HG03060 (cell line): ENCODE measurements around the gene RELT.

Source experiments
- ATAC-seq: cut with Tn5 transposase; IDR thresholded peaks from one replicate; pipeline ENCODE4 v1.9.1; 2021; ENCODE audit warnings: low read depth, moderate number of reproducible peaks; ENCODE audit not compliant: unreplicated experiment

Gene RELT

GRCh38 chr11:73346186-73346935, 29.8 kb upstream of the RELT start:
- ATAC-seq = no peak

GRCh38 chr11:73347067-73347466, 29.1 kb upstream of the RELT start:
- no peak for ATAC-seq

- ATAC-seq = no peak
Measured at GRCh38 chr11:73348838-73349237, 27.4 kb upstream of the RELT start.

GRCh38 chr11:73349633-73350032, 26.6 kb upstream of the RELT start:
- no peak for ATAC-seq

GRCh38 chr11:73350908-73351636, 25.1 kb upstream of the RELT start:
- no peak for ATAC-seq

GRCh38 chr11:73353422-73353821, 22.8 kb upstream of the RELT start:
- ATAC-seq = no peak

GRCh38 chr11:73355109-73355508, 21.1 kb upstream of the RELT start:
- no peak for ATAC-seq

GRCh38 chr11:73356979-73357860, 19.0 kb upstream of the RELT start:
- no peak for ATAC-seq

- ATAC-seq = no peak
Measured at GRCh38 chr11:73358071-73358470, 18.1 kb upstream of the RELT start.

GRCh38 chr11:73359341-73359740, 16.9 kb upstream of the RELT start:
- ATAC-seq = no peak

- ATAC-seq = no peak
Measured at GRCh38 chr11:73359930-73360742, 16.1 kb upstream of the RELT start.

GRCh38 chr11:73360743-73361369, 15.3 kb upstream of the RELT start:
- no peak for ATAC-seq

GRCh38 chr11:73361953-73362776, 14.0 kb upstream of the RELT start:
- no peak for ATAC-seq

GRCh38 chr11:73363147-73363546, 13.1 kb upstream of the RELT start:
- no peak for ATAC-seq

GRCh38 chr11:73365352-73366264, 10.6 kb upstream of the RELT start:
- ATAC-seq = no peak

GRCh38 chr11:73366265-73366610, 10.0 kb upstream of the RELT start:
- ATAC-seq = no peak

GRCh38 chr11:73366953-73367352, 9.2 kb upstream of the RELT start:
- no peak for ATAC-seq

- ATAC-seq = no peak
Measured at GRCh38 chr11:73367482-73368024, 8.6 kb upstream of the RELT start.
